HG03108 (cell line): ENCODE measurements around the gene PPM1J.

Source experiments
- ATAC-seq: cut with Tn5 transposase; IDR thresholded peaks from one replicate; pipeline ENCODE4 v1.9.1; 2021; ENCODE audit warnings: moderate library complexity; ENCODE audit not compliant: unreplicated experiment

PPM1J gene

GRCh38 chr1:112707221-112708001 lies 7.7 kb downstream of the PPM1J start:
- ATAC-seq = peak; percentile 57

GRCh38 chr1:112706505-112707220 lies 8.5 kb downstream of the PPM1J start, which contains the start of gene RHOC:
RHOC (minus strand) TSS chr1:112707127; CDS start chr1:112703799, 3,328 bp downstream.
- ATAC-seq = peak; percentile 55

- ATAC-seq = peak; percentile 56
These were observed 10.1 kb downstream of the PPM1J start for GRCh38 chr1:112704934-112705627.

DNA sequence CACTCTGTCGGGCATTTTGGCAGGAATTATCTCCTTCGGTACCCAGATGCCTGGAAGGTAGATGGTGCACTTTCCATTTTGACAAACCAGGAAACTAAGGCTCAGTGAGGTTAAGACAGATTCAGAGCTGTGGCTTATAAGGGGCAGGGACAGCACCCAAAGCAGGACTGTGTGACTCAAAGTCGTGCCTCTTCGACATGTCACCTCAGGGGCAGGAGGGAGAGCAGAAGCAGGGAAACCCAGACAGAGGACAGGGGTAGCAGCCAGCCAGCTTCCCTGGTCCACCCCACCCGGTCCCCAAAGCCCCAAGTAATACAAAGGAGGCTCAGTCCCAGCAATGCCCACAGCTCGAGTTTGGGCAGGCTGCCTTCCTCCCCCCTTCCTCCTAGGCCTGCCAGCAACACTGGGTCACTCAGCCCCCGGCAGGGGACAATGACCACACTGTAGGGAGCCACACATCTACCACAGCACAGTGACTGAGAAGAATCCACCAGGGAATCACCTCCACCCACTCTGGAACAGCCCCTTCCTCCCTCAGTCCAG lies 10.7 kb downstream of the PPM1J start:
- no peak for ATAC-seq

DNA sequence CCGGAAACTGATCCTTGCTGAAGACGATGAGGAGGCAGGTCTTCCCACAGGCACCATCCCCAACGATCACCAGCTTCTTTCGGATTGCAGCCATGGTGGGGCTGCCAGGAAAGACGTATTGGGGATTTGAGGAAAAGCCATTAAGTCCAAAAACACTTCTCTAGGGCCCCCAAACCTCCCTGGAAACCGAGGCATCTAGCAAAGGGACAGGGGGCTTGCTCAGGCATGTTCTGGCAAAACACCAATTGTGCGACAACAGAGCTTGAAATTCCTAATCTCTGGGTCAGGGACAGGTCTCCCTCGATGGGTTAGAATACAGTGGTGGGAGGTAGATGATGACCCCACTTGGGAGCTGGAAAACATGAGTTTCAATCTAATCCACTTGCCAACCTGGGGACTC lies 11.4 kb downstream of the PPM1J start:
- no peak for ATAC-seq

GRCh38 chr1:112702420-112703261 lies 12.5 kb downstream of the PPM1J start:
- no peak for ATAC-seq

DNA sequence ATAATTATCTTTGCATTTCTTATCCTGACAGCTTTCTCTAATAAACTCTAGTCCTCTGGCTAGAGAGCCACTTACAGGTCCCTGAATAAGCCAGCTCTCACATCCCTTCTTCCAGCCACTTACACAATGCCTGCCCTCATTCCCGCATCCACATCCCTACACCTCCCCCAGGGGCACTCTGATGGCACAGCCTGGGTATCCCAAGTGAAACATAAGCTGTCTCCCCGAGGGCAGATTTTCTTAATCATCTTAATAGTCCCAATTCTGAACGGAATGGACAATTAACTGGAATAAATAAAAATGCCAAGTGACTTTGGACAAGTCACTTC lies 13.1 kb downstream of the PPM1J start:
- ATAC-seq = no peak

DNA sequence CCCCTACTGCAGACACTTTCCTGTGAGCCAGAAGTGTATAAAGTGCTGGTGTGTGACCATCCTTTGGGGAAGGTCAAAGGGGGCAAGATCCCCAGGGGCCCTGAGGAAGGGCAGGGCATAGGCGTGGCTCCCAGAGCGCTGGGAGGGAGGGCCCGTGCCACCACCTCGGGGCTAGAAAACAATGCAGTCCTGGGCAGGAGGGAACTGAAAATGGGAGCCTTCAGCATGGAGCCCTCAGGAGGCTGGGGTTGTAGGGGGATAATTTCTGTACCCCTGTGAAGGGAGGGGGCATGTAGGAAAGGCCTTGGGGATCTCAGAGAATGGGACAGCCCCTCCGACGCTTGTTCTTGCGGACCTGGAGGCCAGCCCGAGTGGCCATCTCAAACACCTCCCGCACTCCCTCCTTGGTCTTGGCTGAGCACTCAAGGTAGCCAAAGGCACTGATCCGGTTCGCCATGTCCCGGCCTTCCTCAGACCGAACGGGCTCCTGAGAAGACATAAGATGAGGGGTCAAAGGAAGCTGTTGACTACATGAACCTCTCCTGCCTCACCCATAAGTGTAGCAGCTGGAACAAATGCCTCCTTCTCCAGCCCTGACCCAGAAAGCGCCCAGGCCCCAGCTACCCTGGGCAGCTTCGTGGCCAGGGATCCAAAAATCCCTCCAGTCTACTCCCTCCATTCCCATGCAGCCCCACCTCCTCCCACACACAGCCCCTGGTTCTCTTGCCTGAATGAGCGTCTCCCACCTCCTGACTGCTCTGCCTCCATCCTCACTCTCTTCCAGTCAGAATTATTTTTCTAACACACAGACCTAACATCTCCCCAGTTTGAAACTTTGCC lies 13.7 kb downstream of the PPM1J start:
- no peak for ATAC-seq

- ATAC-seq = peak; percentile 38
These were observed 14.6 kb downstream of the PPM1J start for GRCh38 chr1:112700290-112701226.

DNA sequence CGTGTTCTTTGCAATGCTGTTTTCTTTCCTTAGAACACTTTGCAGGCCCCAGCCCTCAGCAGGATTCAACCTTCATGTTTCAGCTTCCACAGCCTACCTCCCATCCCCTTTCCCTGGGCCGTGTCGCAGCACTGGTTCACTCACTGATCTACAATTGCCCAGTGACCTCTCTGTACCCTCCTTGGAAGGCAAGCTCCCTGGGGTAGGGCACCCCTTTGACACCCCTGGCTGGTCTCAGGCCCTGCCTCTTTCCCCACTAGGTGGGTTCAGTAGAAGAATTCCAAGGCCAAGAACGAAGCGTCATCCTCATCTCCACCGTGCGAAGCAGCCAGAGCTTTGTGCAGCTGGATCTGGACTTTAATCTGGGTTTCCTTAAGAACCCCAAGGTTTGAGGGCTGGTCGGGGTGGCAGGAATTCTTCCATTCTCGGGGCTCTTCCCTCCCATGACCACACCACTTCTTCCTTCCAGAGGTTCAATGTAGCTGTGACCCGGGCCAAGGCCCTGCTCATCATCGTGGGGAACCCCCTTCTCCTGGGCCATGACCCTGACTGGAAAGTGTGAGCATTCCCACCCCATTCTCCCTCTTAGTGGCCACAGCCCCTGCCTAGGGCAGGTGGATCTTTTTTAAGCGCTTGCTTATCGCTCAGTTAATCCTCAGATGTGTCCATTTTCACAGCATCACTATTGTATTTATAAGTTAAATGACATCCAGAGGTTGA lies 15.5 kb downstream of the PPM1J start:
- no peak for ATAC-seq

DNA sequence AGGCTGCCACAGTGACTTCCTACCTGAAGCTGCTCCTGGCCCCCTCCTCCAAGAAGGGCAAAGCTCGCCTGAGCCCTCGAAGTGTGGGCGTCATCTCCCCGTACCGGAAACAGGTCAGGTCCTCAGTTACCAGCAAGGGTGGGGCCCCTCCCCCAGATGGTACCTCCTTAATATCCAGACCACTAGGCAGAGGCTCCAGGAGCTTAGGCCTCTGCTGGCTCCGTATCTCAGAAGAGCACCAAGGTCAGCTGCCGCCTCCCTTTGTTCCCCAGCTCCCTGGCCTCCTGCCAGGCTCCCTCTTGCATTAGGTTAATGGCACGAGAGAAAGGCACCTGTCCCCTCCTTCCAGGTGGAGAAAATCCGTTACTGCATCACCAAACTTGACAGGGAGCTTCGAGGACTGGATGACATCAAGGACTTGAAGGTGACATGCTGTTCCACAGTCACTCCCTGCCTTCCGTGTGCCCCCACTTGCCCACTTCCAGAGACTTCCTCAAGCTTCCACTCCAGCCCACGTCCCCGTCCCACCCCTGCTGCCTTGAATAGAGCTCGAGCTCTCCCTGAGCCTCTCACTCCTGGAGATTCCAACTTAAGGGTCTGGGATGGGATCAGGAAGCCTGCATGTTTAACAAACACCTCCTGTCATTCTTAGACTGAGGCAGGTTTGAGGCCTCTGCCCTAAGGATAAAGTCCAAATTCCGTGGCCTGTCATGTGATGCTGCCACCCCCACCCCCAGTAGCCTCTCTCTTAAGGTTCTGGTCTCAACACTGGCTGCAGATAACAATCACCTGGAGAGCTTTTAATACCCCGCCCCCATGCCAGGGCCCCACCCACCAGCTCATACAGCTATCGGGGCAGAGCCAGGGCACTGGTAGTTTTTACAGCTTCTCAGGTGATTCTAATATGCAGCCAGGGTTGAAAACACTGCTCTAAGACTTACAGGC lies 16.5 kb downstream of the PPM1J start:
- ATAC-seq = no peak

DNA sequence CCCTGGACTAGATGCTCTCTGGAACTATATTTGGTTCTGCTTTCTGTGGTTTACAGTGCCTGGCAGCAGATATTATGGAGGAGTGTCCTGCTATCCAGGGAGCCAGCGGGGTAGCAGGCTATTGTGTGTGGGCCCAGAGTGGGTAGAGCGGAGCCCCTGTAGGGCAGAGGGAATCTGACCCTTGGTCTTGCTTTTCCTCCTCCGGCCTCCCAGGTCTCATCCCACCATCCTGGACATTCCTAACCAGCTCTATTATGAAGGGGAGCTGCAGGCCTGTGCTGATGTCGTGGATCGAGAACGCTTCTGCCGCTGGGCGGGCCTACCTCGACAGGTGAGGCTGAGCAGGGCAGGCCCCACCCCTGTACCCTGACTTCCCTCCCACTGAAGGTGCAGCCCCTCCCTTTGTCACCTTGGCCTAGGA lies 17.3 kb downstream of the PPM1J start:
- ATAC-seq = no peak

DNA sequence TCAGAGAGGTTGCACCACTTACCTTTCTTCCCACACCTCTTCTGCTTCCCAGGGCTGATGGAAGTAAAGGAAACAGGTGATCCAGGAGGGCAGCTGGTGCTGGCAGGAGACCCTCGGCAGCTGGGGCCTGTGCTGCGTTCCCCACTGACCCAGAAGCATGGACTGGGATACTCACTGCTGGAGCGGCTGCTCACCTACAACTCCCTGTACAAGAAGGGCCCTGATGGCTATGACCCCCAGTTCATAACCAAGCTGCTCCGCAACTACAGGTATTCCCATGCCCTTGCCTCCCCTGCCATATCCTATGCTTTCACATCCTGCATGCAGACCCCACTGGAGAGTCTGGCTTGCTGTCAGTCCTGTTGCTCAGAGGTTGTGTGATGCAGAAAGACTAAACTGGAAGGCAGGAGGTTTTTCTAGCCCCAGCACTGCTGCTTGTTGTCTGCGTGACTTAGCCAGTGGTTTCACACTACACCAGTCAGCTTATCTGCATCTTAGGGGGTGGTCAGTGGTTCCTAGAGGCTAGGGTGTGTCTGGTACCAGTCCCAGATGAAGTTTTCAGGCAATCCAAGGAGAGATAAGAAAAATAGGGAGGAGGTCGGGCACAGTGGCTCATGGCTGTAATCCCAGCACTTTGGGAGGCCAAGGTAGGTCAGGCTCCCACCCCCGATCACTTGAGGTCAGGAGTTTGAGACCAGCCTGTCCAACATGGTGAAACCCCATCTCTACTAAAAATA lies 18.4 kb downstream of the PPM1J start:
- ATAC-seq = no peak

- ATAC-seq = no peak
These were observed 19.9 kb downstream of the PPM1J start for GRCh38 chr1:112695276-112695675.

DNA sequence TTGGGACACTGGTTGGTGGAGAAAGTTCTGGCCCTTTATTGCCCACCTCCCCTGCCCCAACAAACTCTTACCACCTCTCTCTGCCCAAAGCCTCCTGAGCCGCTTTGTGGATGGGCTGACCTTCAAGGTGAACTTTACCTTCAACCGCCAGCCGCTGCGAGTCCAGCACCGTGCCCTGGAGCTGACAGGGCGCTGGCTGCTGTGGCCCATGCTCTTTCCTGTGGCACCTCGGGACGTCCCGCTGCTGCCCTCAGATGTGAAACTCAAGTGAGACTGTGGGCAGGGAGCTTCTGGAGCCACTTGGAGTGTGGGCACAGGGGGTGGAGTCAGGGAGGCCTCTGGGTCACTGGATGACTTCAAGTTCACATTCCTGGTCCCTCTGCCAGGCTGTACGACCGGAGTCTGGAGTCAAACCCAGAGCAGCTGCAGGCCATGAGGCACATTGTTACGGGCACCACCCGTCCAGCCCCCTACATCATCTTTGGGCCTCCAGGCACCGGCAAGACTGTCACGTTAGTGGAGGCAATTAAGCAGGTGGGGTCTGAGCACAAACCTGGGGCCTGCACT lies 20.7 kb downstream of the PPM1J start:
- no peak for ATAC-seq

DNA sequence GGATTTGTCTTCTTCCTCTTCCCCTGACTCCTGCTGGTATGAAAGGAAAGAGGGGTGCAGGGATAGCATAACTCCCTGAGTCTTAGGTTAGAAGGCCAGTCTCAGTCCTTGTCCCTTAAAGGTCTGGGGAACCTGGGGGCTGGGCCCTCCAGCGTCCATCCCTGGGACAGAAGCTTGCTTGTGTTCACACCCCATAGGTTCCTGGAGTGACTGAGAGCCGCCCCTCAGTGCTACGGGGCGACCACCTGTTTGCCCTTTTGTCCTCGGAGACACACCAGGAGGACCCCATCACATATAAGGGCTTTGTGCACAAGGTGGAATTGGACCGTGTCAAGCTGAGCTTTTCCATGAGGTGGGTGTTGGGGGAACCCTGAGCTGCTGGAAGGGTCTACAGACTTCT lies 21.3 kb downstream of the PPM1J start:
- no peak for ATAC-seq
